NCI-H1105 (cell line): ENCODE measurements around the gene CNTN5.

ENCODE experiments used
- DNase-seq: peaks from one replicate; lab custom pipeline; 2025; lab: John Stamatoyannopoulos, UW

Gene CNTN5

GRCh38 chr11:100094121-100094865 is 1073.5 kb downstream of the CNTN5 start:
- no peak for DNase-seq

DNA sequence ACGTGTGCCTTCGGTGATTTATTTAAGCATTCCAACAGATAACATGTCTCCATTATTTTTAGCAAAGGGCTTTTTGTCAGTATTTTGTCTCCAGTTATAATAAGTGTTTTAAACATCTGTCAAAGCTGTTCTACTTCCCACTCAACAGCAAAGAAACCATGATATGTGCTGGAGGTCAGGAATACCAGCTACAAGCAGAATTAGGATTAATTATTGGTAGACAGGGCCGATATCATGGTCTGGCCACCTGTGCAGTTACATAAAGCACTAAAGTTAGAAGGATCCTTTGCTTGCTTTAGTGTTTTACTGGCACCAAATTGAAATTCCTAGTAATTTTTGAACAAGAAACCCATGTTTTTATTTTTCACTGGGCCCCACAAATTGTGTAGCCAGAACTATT is 1075.1 kb downstream of the CNTN5 start:
- DNase-seq = no peak

DNA sequence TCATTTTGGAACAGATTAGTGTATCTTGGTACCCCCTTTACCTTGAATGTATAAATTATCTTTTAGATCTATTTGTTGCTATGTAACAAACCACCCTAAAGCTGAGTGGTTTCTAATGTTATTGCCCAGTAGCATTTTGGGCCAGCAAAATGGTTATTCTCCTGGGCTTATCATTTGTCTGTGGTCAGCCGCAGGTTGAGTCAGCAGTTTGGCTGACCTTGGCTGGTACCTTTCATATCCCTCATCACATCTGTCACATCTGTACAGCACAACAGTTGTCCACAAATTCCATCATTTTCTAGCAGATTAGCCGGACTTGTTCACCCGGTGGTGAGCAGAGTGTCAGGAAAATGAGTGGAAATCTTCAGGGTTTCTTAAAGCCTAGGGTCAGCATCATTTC is 1077.8 kb downstream of the CNTN5 start:
- DNase-seq = no peak

- DNase-seq = no peak
These were observed 1084.7 kb downstream of the CNTN5 start for GRCh38 chr11:100105255-100105981.

DNA sequence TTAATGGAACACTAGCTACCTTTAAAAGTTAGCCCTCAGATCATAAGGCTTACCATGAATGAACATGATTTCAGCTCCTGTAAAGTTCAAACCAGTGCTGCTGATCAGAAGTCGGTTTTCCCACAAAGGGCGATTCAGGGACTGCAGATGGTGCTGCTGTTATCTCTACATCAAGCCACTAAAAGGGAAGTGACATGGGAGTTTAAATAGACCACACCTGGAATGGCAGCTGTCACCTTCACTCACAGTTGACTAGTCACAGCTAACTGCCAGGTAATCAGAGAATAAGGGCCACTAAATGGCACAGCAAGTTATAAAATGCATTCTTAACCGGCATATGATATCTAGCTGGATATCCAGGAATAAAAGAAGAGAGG is 1085.2 kb downstream of the CNTN5 start:
- peak; percentile 41 for DNase-seq

- no peak for DNase-seq
These were observed 1098.4 kb downstream of the CNTN5 start for GRCh38 chr11:100119176-100119575.

- no peak for DNase-seq
These were observed 1112.4 kb downstream of the CNTN5 start for GRCh38 chr11:100133114-100133513.

DNA sequence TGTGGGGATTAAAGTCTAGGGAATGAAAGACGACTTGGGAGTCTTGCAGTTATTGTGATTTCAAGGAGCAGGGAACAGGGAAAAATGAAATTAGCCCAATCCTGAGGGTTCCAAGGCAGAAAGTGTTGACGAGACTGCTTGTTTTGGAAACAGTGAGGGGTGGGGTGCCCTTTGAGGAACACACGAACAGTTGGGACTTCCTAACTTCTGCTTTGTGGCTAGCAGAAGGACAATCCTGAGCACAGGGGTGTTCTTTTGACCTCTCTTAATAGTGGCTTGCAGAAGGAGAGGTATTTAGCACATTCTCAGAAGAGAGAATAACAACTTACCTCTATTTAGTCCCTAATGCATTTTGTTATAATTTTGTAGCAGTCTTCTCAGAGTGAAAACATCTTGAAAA is 1120.5 kb downstream of the CNTN5 start:
- DNase-seq = no peak

DNA sequence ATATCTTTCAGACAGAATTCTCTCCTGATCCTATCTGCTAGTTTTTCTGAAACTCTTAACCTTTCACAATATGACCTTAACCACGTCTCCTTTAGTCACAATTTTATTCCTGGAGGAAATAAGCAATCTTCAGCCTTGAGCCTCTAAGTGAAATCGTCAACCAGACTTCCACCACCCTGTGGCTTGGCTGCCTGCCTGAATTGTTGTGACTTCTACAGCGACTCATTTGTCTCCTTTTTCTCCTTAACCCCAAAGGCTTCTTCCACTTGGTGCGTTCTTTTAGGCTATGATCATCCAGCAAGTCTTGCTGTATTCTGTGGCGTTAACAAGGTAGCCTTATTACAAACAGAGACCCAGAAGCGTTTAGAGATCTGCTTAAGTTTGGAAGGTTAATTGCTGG is 1131.2 kb downstream of the CNTN5 start:
- DNase-seq = no peak

DNA sequence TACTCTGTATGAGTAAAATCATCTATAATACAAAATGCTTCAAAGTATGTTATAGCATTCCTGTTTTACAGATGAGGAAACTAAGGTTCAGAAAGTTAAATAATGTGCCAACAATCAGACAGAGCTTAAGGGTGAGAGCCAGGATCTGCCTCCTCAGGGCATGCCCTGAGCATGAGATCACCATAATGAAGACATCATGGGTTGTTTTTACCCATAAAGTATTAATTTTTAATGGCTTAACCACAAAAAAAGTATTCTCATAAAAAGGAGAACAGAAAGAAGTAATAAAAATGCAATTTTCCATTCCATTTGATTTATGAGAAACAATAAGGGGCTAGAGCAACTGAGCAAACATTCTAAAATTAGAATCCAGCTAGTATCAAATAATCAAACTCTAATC is 1132.0 kb downstream of the CNTN5 start:
- no peak for DNase-seq

DNA sequence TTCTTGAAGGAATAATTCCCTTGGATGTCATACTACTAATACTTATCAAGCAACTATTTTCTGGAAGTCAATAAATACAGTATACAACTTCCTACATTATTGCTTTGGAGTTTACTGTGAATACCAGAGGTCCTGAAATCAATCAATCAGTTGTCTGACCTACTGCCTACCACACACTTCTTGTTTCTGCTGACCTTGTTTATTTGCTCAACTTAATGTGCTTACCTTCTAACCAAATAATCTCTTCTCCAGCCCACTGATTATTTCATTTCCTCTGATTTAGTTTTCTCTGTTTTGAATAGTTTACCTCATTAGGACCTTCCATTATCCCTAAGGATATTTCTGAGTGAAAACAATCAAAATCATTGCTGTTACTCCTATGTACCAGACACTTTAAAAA is 1142.7 kb downstream of the CNTN5 start:
- DNase-seq = no peak

GRCh38 chr11:100174881-100175280 is 1154.1 kb downstream of the CNTN5 start:
- no peak for DNase-seq

GRCh38 chr11:100176456-100176855 is 1155.7 kb downstream of the CNTN5 start:
- DNase-seq = no peak

DNA sequence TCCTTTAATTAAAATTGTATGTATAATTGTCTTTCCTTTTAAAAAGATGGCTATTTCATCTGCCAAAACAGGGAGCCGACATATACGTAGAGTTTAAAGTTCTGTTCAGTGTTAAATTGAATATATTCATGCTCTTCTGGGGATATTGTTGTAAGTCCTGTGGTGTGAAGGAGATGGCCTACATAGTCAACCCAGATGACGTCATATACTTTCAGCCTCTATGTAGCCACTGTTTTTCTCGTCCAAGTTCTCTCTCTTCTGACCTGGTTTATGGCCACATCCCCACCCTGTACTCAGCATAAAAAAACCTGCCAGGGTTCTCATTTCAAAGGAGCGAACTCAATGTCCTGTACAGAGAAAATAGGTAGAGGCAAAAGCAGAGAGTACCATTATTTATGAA is 1156.9 kb downstream of the CNTN5 start:
- DNase-seq = no peak

DNA sequence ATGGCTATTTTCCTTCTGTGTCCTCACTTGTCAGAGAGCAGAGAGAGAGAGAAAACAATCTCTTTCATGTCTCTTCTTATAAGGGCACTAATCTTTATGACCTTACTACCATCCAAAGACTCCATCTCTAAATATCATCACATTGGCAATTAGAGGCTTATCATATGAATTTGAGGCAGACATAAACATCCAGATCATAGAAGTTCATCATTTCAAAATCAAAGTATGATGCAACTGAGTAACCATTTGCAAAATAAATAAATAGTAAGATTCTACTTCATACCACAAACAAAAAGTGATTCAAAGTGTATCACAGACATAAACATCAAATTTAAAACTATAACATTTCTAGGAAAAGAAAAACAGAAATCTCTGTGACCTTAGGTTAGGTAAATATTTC is 1161.6 kb downstream of the CNTN5 start:
- DNase-seq = no peak

- no peak for DNase-seq
These were observed 1162.2 kb downstream of the CNTN5 start for GRCh38 chr11:100182927-100183326.

DNA sequence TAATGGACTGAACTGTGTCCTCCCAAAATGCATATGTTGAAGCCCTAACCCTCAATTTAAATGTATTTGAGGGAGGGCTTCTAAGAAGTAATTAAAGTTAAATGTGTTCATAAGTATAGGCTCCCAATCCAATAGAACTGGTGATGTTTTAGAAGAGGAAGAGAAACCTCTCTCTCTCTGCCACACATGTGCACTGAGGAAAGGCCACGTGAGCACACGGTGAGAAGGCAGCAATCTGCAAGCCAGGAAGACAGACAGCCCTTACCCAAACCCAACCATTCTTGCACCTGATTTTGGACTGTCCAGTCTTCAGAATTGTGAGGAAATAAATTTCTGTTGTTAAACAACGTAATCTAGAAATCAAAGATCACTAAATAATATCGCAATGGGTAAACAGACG is 1164.8 kb downstream of the CNTN5 start:
- DNase-seq = no peak

DNA sequence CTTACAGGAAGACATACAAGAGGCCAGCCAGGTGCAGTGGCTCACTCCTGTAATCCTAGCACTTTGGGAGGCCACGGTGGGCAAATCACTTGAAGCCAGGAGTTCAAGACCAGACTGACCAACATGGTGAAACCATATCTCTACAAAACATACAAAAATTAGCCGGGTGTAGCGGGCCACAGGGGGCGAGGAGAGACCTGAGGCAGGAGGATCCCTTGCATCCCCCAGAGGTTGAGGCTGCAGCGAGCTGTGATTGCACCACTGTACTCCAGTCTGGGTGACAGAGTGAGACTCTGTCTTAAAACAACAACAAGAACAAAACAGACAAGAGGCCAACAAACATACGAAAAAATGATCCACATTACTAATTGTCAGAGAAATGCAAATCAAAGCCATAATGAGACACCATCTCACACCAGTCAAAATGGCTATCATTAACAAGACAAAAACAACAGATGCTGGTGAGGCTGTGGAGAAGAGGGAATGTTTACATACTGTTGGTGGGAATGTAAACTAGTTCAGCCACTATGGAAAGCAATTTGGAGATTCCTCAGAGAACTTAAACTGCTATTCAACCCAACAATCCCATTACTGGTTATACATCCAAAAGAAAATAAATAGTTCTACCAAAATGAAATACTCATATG is 1167.5 kb downstream of the CNTN5 start:
- DNase-seq = no peak

- DNase-seq = no peak
These were observed 1169.6 kb downstream of the CNTN5 start for GRCh38 chr11:100190395-100190794.

DNA sequence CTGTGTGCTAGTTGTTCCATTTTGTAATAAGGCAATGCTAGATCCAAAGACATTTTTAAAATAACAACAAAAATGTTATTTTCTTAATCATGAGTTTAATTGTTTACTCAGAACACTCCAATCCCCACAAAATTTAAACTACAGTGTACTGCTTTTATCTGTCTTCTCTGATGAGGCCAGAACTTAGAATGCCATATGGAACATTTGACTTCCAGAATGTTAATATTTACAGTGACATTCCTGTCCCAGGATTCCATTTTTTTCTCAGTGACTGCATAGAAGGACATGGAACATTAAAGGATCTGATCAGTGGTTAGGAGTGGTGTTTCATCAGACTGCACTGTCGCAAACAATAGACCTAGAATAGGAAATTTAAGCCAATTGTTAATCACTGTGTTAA is 1171.4 kb downstream of the CNTN5 start:
- no peak for DNase-seq

GRCh38 chr11:100203789-100204188 is 1183.0 kb downstream of the CNTN5 start:
- no peak for DNase-seq

DNA sequence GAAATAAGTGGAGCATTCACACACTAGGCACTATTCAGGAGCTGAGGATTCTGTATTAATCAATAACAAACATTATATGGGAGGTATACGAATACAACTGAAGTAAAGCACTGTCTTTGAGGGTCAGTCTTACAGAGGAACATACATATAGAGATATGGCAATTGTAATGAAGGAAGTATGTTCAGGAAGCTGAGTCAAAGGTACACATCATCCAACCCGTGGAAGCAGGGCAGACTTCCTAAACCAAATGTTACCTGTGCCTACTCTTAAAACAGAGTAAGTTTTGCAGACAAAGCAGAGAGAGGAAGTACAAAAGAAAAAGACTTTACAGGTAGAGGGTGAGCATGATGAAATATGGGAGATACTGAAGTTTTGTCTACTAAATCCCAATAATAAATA is 1185.2 kb downstream of the CNTN5 start:
- DNase-seq = no peak

GRCh38 chr11:100208207-100208606 is 1187.5 kb downstream of the CNTN5 start:
- no peak for DNase-seq
